OCI-LY7 (cell line): ENCODE measurements around the gene ART1. TPM values are rescaled to one million over a fixed set of nuclear protein-coding genes. Genes with fewer than 3 reads are reported as not detected.

Experiments
- BruUV-seq: library from RNA; stranded (reverse); fragments of 400-500 nt; replicated peaks from 2 replicates; lab custom pipeline; 2021; lab: Mats Ljungman, UMichigan
- CTCF ChIA-PET: fragments of 300-600 bp; sonication (Branson Sonifier 250); formaldehyde crosslinking; loops from one replicate; lab custom pipeline; 2022; ENCODE audit warnings: antibody characterized with exemption; ENCODE audit not compliant: unreplicated experiment; lab: Charles Lee
- POLR2A ChIA-PET: fragments of 300-600 bp; sonication (Branson Sonifier 250); formaldehyde crosslinking; loops from one replicate; lab custom pipeline; 2022; ENCODE audit warnings: antibody characterized with exemption; lab: Charles Lee
- DNase-seq: peaks from one replicate; pipeline ENCODE4 v3.0.0-alpha.2; 2015; ENCODE audit warnings: low spot score
- H2AFZ ChIP-seq: fragments of 200-600 bp; sonication (generic), shearing (Covaris generic); 2 replicates; pipeline ENCODE4 v1.6.1; 2014; ENCODE audit warnings: mild to moderate bottlenecking, antibody characterized with exemption, low read length, moderate library complexity
- H3K27ac ChIP-seq: fragments of 200-600 bp; sonication (generic); 2 replicates; pipeline ENCODE4 v1.5.1; 2014; ENCODE audit warnings: mixed run types, low read depth, mild to moderate bottlenecking, moderate library complexity, low read length, inconsistent platforms; ENCODE audit not compliant: poor library complexity, severe bottlenecking
- H3K36me3 ChIP-seq: fragments of 200-600 bp; sonication (generic); 2 replicates; pipeline ENCODE4 v1.6.1; 2014; ENCODE audit warnings: mild to moderate bottlenecking, antibody characterized with exemption, low read length, moderate library complexity, mixed read lengths; ENCODE audit not compliant: insufficient read depth
- H3K4me1 ChIP-seq: fragments of 200-600 bp; sonication (generic); 2 replicates; pipeline ENCODE4 v1.5.1; 2014; ENCODE audit warnings: mild to moderate bottlenecking, low read length; ENCODE audit not compliant: insufficient read depth, poor library complexity, severe bottlenecking
- H3K4me2 ChIP-seq: fragments of 200-600 bp; sonication (generic); 2 replicates; pipeline ENCODE4 v1.6.1; 2014; ENCODE audit warnings: mild to moderate bottlenecking, low read length
- H3K4me3 ChIP-seq: fragments of 200-600 bp; sonication (generic); 2 replicates; pipeline ENCODE4 v1.5.1; 2014; ENCODE audit warnings: mild to moderate bottlenecking, low read depth, low read length; ENCODE audit not compliant: poor library complexity, severe bottlenecking
- H3K79me2 ChIP-seq: fragments of 200-600 bp; sonication (generic); 2 replicates; pipeline ENCODE4 v1.6.1; 2016; ENCODE audit warnings: low read depth, mild to moderate bottlenecking, low read length, moderate library complexity, mixed read lengths; ENCODE audit not compliant: insufficient read depth
- H3K9me2 ChIP-seq: fragments of 200-600 bp; sonication (generic); 2 replicates; pipeline ENCODE4 v1.6.1; 2016; ENCODE audit warnings: mild to moderate bottlenecking, low read length, mixed read lengths; ENCODE audit not compliant: insufficient read depth
- H3K9me3 ChIP-seq: fragments of 200-600 bp; sonication (generic); 2 replicates; pipeline ENCODE4 v1.6.1; 2014; ENCODE audit warnings: mild to moderate bottlenecking, mixed run types, low read length, mixed read lengths
- H4K20me1 ChIP-seq: fragments of 200-600 bp; sonication (generic); 2 replicates; pipeline ENCODE4 v1.6.1; 2014; ENCODE audit warnings: mild to moderate bottlenecking, antibody characterized with exemption, low read length, moderate library complexity, mixed read lengths; ENCODE audit not compliant: insufficient read depth
- CTCF ChIP-seq: fragments of 200-600 bp; sonication (generic); conservative IDR thresholded peaks from 2 replicates; pipeline ENCODE4 v1.5.1; 2014; ENCODE audit warnings: mild to moderate bottlenecking, antibody characterized with exemption, low read length, moderate library complexity, mixed read lengths
- EZH2phosphoT487 ChIP-seq: fragments of 200-600 bp; sonication (generic); IDR thresholded peaks from 2 replicates; pipeline ENCODE4 v1.6.1; 2018; ENCODE audit warnings: low read depth, borderline replicate concordance, mild to moderate bottlenecking, mixed run types, antibody characterized with exemption, low read length, moderate library complexity, mixed read lengths
- intact Hi-C: fragments of 100-400 bp; cut with micrococcal nuclease; formaldehyde crosslinking; loops from one replicate; pipeline ENCODE4 v1.10.0; 2022; ENCODE audit not compliant: unreplicated experiment
- total RNA-seq, 2 experiments: library from RNA; depleted of rRNA in 1 of 2; stranded (reverse); fragments of >200 nt in 1 of 2; shearing (Covaris generic) in 1 of 2; gene quantifications; 2 replicates each; pipeline ENCODE4 v1.2.3, GENCODE V29; 2014 to 2022

ART1 gene
- total RNA-seq, 2 experiments from 2014 or later = not detected

- CTCF ChIA-PET = interaction anchor here (0.7 kb wide), 1 partner anchor 17 kb away, joined by 3 read pairs; no protein-coding TSS in a partner anchor
- H3K79me2 ChIP-seq = no peaks in the 10 kb centered on the region
- no peak overlapping the region for H2AFZ ChIP-seq
These were observed 17.6 kb upstream of the ART1 start for GRCh38 chr11:3627291-3627690.

GRCh38 chr11:3631331-3631730 is 13.6 kb upstream of the ART1 start:
- TF ChIP-seq CTCF (no peak), EZH2phosphoT487 (no peak)
- no TSS peak for BruUV-seq
- POLR2A ChIA-PET = no interaction called here
- no peaks in the 10 kb centered on the region for H3K79me2 ChIP-seq
- H4K20me1 ChIP-seq = no peaks in the 10 kb centered on the region
- no peaks in the 10 kb centered on the region for H3K36me3 ChIP-seq
- no peak for DNase-seq
- intact Hi-C loops = no loop called here
- no peaks in the 10 kb centered on the region for H3K9me2 ChIP-seq
- H3K9me3 ChIP-seq = no peaks in the 10 kb centered on the region
- no peak overlapping the region for H2AFZ ChIP-seq
- no peaks in the 10 kb centered on the region for H3K4me1 ChIP-seq
- no peak overlapping the region for H3K4me3 ChIP-seq
- CTCF ChIA-PET = no interaction called here
- no peak overlapping the region for H3K27ac ChIP-seq
- no peak overlapping the region for H3K4me2 ChIP-seq

More at GRCh38 chr11:3627291-3627690, 17.6 kb upstream of the ART1 start:
- no peaks in the 10 kb centered on the region for H3K9me3 ChIP-seq
- H3K4me1 ChIP-seq = no peaks in the 10 kb centered on the region
- intact Hi-C loops = no loop called here
- no peak overlapping the region for H3K4me3 ChIP-seq
- POLR2A ChIA-PET = interaction anchor here (0.8 kb wide), 1 partner anchor 958 kb away, joined by 4 read pairs; no protein-coding TSS in a partner anchor
- no peak for TF ChIP-seq EZH2phosphoT487
- TF ChIP-seq CTCF = no peak
- H3K36me3 ChIP-seq = no peaks in the 10 kb centered on the region
- H3K27ac ChIP-seq = no peak overlapping the region
- no peaks in the 10 kb centered on the region for H4K20me1 ChIP-seq
- no peaks in the 10 kb centered on the region for H3K9me2 ChIP-seq
- BruUV-seq = no TSS peak
- H3K4me2 ChIP-seq = no peak overlapping the region
- no peak for DNase-seq

GRCh38 chr11:3632070-3632660 is 12.8 kb upstream of the ART1 start:
- H3K4me3 ChIP-seq = no peak overlapping the region
- DNase-seq = no peak

More at GRCh38 chr11:3632070-3632660, 12.8 kb upstream of the ART1 start:
- ChIA-PET POLR2A (no interaction called here), CTCF (no interaction called here)
- no peaks in the 10 kb centered on the region for H3K9me2 ChIP-seq
- BruUV-seq = no TSS peak
- H3K79me2 ChIP-seq = no peaks in the 10 kb centered on the region
- no peaks in the 10 kb centered on the region for H3K36me3 ChIP-seq
- no peak overlapping the region for H2AFZ ChIP-seq
- intact Hi-C loops = no loop called here
- H3K9me3 ChIP-seq = no peaks in the 10 kb centered on the region
- H3K4me1 ChIP-seq = no peaks in the 10 kb centered on the region
- no peak overlapping the region for H3K4me2 ChIP-seq
- TF ChIP-seq EZH2phosphoT487 = no peak
- TF ChIP-seq CTCF = no peak
- H4K20me1 ChIP-seq = no peaks in the 10 kb centered on the region
- H3K27ac ChIP-seq = no peak overlapping the region
